Measurements from ENCODE around the gene SEL1L3.

DNA sequence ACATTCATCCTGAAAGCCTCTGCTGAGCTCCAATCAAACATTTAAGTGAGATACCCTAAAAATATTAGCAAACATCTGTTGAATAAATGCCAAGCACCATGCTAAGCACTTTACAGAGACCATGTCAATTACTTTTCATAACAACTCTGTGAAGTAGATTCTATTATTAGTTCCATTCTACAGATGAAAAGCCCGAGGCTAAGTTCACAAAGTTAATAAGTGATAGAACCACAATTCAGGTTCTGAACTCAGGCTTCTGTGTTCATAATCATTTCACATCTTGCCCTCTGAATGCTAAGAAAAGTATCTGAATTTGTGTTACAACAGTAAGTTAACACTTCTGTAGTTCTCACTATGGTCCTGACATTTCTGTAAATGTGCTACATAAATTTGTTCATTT lies 27.4 kb downstream of the SEL1L3 start:
- no peak for TF ChIP-seq POLR2A (IDR thresholded peaks at IDR 0.05; ENCODE audit: low read length)
- TF ChIP-seq GATA1 (IDR thresholded peaks at IDR 0.05; ENCODE audit: low read depth, low read length): no peak
